ENCODE data around the gene CDPF1.
"Not testable (repeated sequence)": the region's sequence is repeated elsewhere in the genome, so short reads cannot be mapped to it uniquely, and the experiment has no call there.

CDPF1 gene

GRCh38 chr22:46224044-46224897 lies 25.8 kb downstream of the CDPF1 start:
- no peak for DNase-seq

- DNase-seq = no peak
Observed at GRCh38 chr22:46220921-46221320, 29.2 kb downstream of the CDPF1 start.

GRCh38 chr22:46219636-46220035 lies 30.5 kb downstream of the CDPF1 start:
- no peak for DNase-seq

- no peak for DNase-seq
Observed at GRCh38 chr22:46214616-46215015, 35.5 kb downstream of the CDPF1 start.

- DNase-seq = no peak
Observed at GRCh38 chr22:46214149-46214548, 35.9 kb downstream of the CDPF1 start.

- no peak for DNase-seq
Observed at GRCh38 chr22:46213052-46213451, 37.0 kb downstream of the CDPF1 start.

- no peak for DNase-seq
Observed at GRCh38 chr22:46212195-46212594, 37.9 kb downstream of the CDPF1 start.

- DNase-seq = no peak
Observed at GRCh38 chr22:46209262-46209661, 40.8 kb downstream of the CDPF1 start.

- DNase-seq = no peak
Observed at GRCh38 chr22:46203601-46203980, 46.5 kb downstream of the CDPF1 start.

- no peak for DNase-seq
Observed at GRCh38 chr22:46202897-46203600, 47.0 kb downstream of the CDPF1 start.

GRCh38 chr22:46201059-46201757 lies 48.9 kb downstream of the CDPF1 start:
- no peak for DNase-seq

- DNase-seq = not testable (repeated sequence)
Observed at GRCh38 chr22:46198806-46199205, 51.3 kb downstream of the CDPF1 start.

- no peak for DNase-seq
Observed at GRCh38 chr22:46198274-46198673, 51.8 kb downstream of the CDPF1 start.

GRCh38 chr22:46196278-46196677 lies 53.8 kb downstream of the CDPF1 start:
- no peak for DNase-seq

- DNase-seq = no peak
Observed at GRCh38 chr22:46195487-46196165, 54.5 kb downstream of the CDPF1 start.
